ENCODE results near the gene CARD11. TPM values are rescaled to one million over a fixed set of nuclear protein-coding genes. Genes with fewer than 3 reads are reported as not detected.

Gene CARD11
- total RNA-seq, 1 donor from 2014 or later, result 1.4 TPM

DNA sequence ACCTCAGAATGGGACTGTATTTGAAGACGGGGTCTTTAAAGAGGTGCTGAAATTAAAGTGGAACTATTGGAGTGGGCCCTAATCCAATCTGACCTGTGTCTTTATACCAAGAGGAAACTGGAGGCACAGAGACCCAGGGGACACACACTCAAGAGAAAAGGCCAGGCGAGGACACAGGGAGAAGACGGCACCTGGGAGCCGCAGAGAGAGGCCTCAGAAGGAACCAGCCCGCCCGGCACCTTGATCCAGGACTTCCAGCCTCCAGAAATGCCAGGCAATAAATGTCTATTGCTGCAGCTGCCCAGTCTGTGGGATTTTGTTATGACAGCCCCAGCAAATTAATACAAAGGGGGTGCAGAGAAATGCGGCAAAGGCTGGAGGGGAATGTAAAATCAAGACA is 10.5 kb downstream of the CARD11 start:
- Mint-ChIP-seq H3K27ac (ENCODE audit: unreplicated experiment) (no peak overlapping the region), H3K4me3 (ENCODE audit: unreplicated experiment) (no peak overlapping the region), H3K9me3 (ENCODE audit: unreplicated experiment) (peaks cover 7% of the 10 kb centered on the region), H3K27me3 (ENCODE audit: unreplicated experiment) (peaks cover 4% of the 10 kb centered on the region), H3K4me1 (ENCODE audit: low read depth, unreplicated experiment) (peaks cover 19% of the 10 kb centered on the region), H3K36me3 (ENCODE audit: unreplicated experiment) (no peaks in the 10 kb centered on the region)
- TF ChIP-seq, protein P1, sequence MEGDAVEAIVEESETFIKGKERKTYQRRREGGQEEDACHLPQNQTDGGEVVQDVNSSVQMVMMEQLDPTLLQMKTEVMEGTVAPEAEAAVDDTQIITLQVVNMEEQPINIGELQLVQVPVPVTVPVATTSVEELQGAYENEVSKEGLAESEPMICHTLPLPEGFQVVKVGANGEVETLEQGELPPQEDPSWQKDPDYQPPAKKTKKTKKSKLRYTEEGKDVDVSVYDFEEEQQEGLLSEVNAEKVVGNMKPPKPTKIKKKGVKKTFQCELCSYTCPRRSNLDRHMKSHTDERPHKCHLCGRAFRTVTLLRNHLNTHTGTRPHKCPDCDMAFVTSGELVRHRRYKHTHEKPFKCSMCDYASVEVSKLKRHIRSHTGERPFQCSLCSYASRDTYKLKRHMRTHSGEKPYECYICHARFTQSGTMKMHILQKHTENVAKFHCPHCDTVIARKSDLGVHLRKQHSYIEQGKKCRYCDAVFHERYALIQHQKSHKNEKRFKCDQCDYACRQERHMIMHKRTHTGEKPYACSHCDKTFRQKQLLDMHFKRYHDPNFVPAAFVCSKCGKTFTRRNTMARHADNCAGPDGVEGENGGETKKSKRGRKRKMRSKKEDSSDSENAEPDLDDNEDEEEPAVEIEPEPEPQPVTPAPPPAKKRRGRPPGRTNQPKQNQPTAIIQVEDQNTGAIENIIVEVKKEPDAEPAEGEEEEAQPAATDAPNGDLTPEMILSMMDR (IDR thresholded peaks at IDR 0.05; ENCODE audit: partially characterized antibody, unreplicated experiment), result no peak
- DNase-seq, result no peak

DNA sequence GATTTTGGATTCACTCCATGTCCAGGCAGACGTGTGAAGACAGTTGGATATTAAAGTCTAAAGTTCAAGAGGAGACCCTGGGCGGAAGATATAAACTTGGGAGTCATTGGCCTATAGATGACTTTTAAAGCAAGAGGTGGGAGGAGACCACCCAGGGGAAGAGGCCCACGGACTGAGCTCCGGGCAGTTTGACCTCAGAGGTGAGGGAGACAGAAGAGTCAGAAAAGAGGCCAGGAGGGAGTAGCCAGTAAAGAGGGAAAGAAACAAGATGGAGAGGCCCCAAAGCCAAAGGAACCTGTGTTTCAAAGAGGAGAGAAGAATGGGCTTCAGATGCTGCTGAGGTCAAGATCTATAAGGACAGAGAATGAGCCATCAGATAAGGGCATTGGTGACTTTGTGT is 11.4 kb downstream of the CARD11 start:
- no peak overlapping the region for H3K4me3 Mint-ChIP-seq (ENCODE audit: unreplicated experiment)
- no peak overlapping the region for H3K27ac Mint-ChIP-seq (ENCODE audit: unreplicated experiment)
- no peak for DNase-seq
- H3K4me1 Mint-ChIP-seq (ENCODE audit: low read depth, unreplicated experiment), result peaks cover 26% of the 10 kb centered on the region
- peaks cover 2% of the 10 kb centered on the region for H3K27me3 Mint-ChIP-seq (ENCODE audit: unreplicated experiment)
- H3K36me3 Mint-ChIP-seq (ENCODE audit: unreplicated experiment), result no peaks in the 10 kb centered on the region
- peaks cover 10% of the 10 kb centered on the region for H3K9me3 Mint-ChIP-seq (ENCODE audit: unreplicated experiment)
- TF ChIP-seq, protein P1 (IDR thresholded peaks at IDR 0.05; ENCODE audit: partially characterized antibody, unreplicated experiment), result no peak

- Mint-ChIP-seq H3K36me3 (ENCODE audit: unreplicated experiment) (no peaks in the 10 kb centered on the region), H3K4me1 (ENCODE audit: low read depth, unreplicated experiment) (peaks cover 31% of the 10 kb centered on the region), H3K27me3 (ENCODE audit: unreplicated experiment) (peaks cover 2% of the 10 kb centered on the region), H3K27ac (ENCODE audit: unreplicated experiment) (peak overlapping the region; percentile 95), H3K4me3 (ENCODE audit: unreplicated experiment) (no peak overlapping the region), H3K9me3 (ENCODE audit: unreplicated experiment) (peaks cover 11% of the 10 kb centered on the region)
- no peak for DNase-seq
- TF ChIP-seq, protein P1 (IDR thresholded peaks at IDR 0.05; ENCODE audit: partially characterized antibody, unreplicated experiment), result no peak
Observed at GRCh38 chr7:3029138-3029537, 14.5 kb downstream of the CARD11 start.

GRCh38 chr7:3028758-3029093 is 14.9 kb downstream of the CARD11 start:
- TF ChIP-seq, protein P1 (IDR thresholded peaks at IDR 0.05; ENCODE audit: partially characterized antibody, unreplicated experiment), result no peak
- Mint-ChIP-seq H3K27ac (ENCODE audit: unreplicated experiment) (peak overlapping the region; percentile 95), H3K4me1 (ENCODE audit: low read depth, unreplicated experiment) (peaks cover 31% of the 10 kb centered on the region), H3K9me3 (ENCODE audit: unreplicated experiment) (peaks cover 11% of the 10 kb centered on the region), H3K36me3 (ENCODE audit: unreplicated experiment) (no peaks in the 10 kb centered on the region), H3K4me3 (ENCODE audit: unreplicated experiment) (peak overlapping the region; percentile 72), H3K27me3 (ENCODE audit: unreplicated experiment) (peaks cover 2% of the 10 kb centered on the region)
- no peak for DNase-seq

GRCh38 chr7:3028071-3028757 is 15.5 kb downstream of the CARD11 start:
- Mint-ChIP-seq H3K4me3 (ENCODE audit: unreplicated experiment) (peak overlapping the region; percentile 72), H3K4me1 (ENCODE audit: low read depth, unreplicated experiment) (peaks cover 28% of the 10 kb centered on the region), H3K27me3 (ENCODE audit: unreplicated experiment) (peaks cover 2% of the 10 kb centered on the region), H3K27ac (ENCODE audit: unreplicated experiment) (peak overlapping the region; percentile 95), H3K36me3 (ENCODE audit: unreplicated experiment) (no peaks in the 10 kb centered on the region), H3K9me3 (ENCODE audit: unreplicated experiment) (peaks cover 10% of the 10 kb centered on the region)
- TF ChIP-seq, protein P1 (IDR thresholded peaks at IDR 0.05; ENCODE audit: partially characterized antibody, unreplicated experiment), result no peak
- no peak for DNase-seq
